H1 (cell line): ENCODE results near the gene PIK3R1. TPM values are rescaled to one million over a fixed set of nuclear protein-coding genes. Genes with fewer than 3 reads are reported as not detected.

Experiments
- CTCF ChIA-PET: fragments of 300-600 bp; sonication (Branson Sonifier 250); formaldehyde crosslinking; loops from one replicate; lab custom pipeline; 2021; ENCODE audit not compliant: partially characterized antibody; lab: Charles Lee
- POLR2A ChIA-PET: fragments of 300-600 bp; sonication (Branson Sonifier 250); formaldehyde crosslinking; loops from one replicate; lab custom pipeline; 2021; ENCODE audit warnings: inconsistent platforms; ENCODE audit not compliant: partially characterized antibody; lab: Charles Lee
- DNase-seq, 2 experiments: peaks; one replicate each; pipeline versions ENCODE4 v3.0.0 to v3.0.0-alpha.2; 2010 to 2022; ENCODE audit warnings: low spot score in 2 of 2, low read depth in 1 of 2, mixed read lengths in 1 of 2
- FAIRE-seq: peaks from 2 replicates; lab custom pipeline; 2011; peaks lifted over from hg19 to GRCh38; lab: Jason Lieb, UNC
- H2AFZ ChIP-seq: 2 replicates; pipeline ENCODE4 v1.8.1; 2012; ENCODE audit warnings: low read length, inconsistent platforms
- H2AK5ac ChIP-seq: 2 replicates; pipeline ENCODE4 v1.6.1; 2013; ENCODE audit warnings: low read depth, low read length
- H2BK120ac ChIP-seq: replicated peaks from 2 replicates; pipeline ENCODE3; 2013; ENCODE audit warnings: low read depth, low read length, inconsistent platforms
- H2BK12ac ChIP-seq: 2 replicates; pipeline ENCODE4 v1.6.1; 2013; ENCODE audit warnings: low read depth, low read length
- H2BK15ac ChIP-seq: 2 replicates; pipeline ENCODE4 v1.6.1; 2013; ENCODE audit warnings: low read length
- H2BK20ac ChIP-seq: 2 replicates; pipeline ENCODE4 v1.6.1; 2013; ENCODE audit warnings: low read length
- H2BK5ac ChIP-seq: 2 replicates; pipeline ENCODE4 v1.6.1; 2013; ENCODE audit warnings: low read depth, low read length
- H3K14ac ChIP-seq: 2 replicates; pipeline ENCODE4 v1.6.1; 2013; ENCODE audit warnings: inconsistent platforms; ENCODE audit not compliant: insufficient read length
- H3K18ac ChIP-seq: 2 replicates; pipeline ENCODE4 v1.6.1; 2013; ENCODE audit warnings: low read length; ENCODE audit errors: extremely low read depth
- H3K23ac ChIP-seq: 2 replicates; pipeline ENCODE4 v1.6.1; 2013; ENCODE audit warnings: inconsistent platforms; ENCODE audit not compliant: insufficient read length
- H3K23me2 ChIP-seq: 2 replicates; pipeline ENCODE4 v1.6.1; 2013; ENCODE audit warnings: low read depth, low read length
- H3K27ac ChIP-seq: 2 replicates; pipeline ENCODE4 v1.6.1; 2011; ENCODE audit warnings: low read depth, low read length, inconsistent platforms
- H3K27me3 ChIP-seq, 4 experiments: replicated peaks in 1 of 4; 1 replicate in 1 of 4; 2 replicates in 3 of 4; pipeline versions ENCODE4 v1.6.1 to v1.8.1; 2011 to 2013; ENCODE audit warnings: low read length in 3 of 4, mild to moderate bottlenecking in 3 of 4, inconsistent platforms in 2 of 4, mixed read lengths in 2 of 4, moderate library complexity in 1 of 4; ENCODE audit not compliant: control insufficient read depth in 3 of 4, insufficient read depth in 3 of 4; ENCODE audit errors: extremely low read depth in 1 of 4
- H3K36me3 ChIP-seq, 4 experiments: 2 replicates each; pipeline versions ENCODE4 v1.6.1 to v1.8.1; 2011 to 2013; ENCODE audit warnings: mild to moderate bottlenecking in 4 of 4, low read length in 3 of 4, moderate library complexity in 2 of 4, control low read depth in 1 of 4, inconsistent platforms in 1 of 4; ENCODE audit not compliant: insufficient read depth in 4 of 4, control insufficient read depth in 2 of 4
- H3K4ac ChIP-seq: replicated peaks from 2 replicates; pipeline ENCODE3; 2013; ENCODE audit warnings: low read length, low read depth, mixed read lengths, inconsistent platforms; ENCODE audit not compliant: insufficient read length
- H3K4me1 ChIP-seq, 4 experiments: replicated peaks in 1 of 4; 1 replicate in 1 of 4; 2 replicates in 3 of 4; pipeline versions ENCODE4 v1.6.1 to v1.8.1; 2011 to 2013; ENCODE audit warnings: low read length in 3 of 4, inconsistent platforms in 2 of 4, mixed read lengths in 1 of 4; ENCODE audit not compliant: insufficient read depth in 4 of 4, control insufficient read depth in 3 of 4
- H3K4me2 ChIP-seq, 2 experiments: 2 replicates each; pipeline versions ENCODE4 v1.6.1 to v1.8.1; 2011 to 2013; ENCODE audit warnings: low read depth in 2 of 2, low read length in 2 of 2, control low read depth in 1 of 2, inconsistent platforms in 1 of 2, mild to moderate bottlenecking in 1 of 2; ENCODE audit not compliant: insufficient read depth in 1 of 2
- H3K4me3 ChIP-seq, 4 experiments: fragments of 200-600, 300-600 bp in 1 of 4; sonication (generic), shearing (Covaris generic), sonication (Bioruptor Twin) in 1 of 4; 2 replicates each; pipeline versions ENCODE4 v1.5.1 to v1.8.1; 2011 to 2016; ENCODE audit warnings: low read length in 4 of 4, low read depth in 3 of 4, control low read depth in 2 of 4, inconsistent platforms in 2 of 4, mild to moderate bottlenecking in 2 of 4, mixed read lengths in 1 of 4, moderate library complexity in 1 of 4; ENCODE audit not compliant: insufficient read depth in 2 of 4; ENCODE audit errors: extremely low read depth in 1 of 4
- H3K56ac ChIP-seq: replicated peaks from 2 replicates; pipeline ENCODE3; 2013; ENCODE audit warnings: low read depth, mild to moderate bottlenecking, mixed read lengths, low read length, inconsistent platforms; ENCODE audit not compliant: insufficient read length
- H3K79me1 ChIP-seq: 2 replicates; pipeline ENCODE4 v1.6.1; 2013; ENCODE audit warnings: low read depth, low read length, control low read depth
- H3K79me2 ChIP-seq, 2 experiments: 2 replicates each; pipeline versions ENCODE4 v1.6.1 to v1.8.1; 2012 to 2013; ENCODE audit warnings: low read length in 2 of 2, mild to moderate bottlenecking in 2 of 2, inconsistent platforms in 1 of 2; ENCODE audit not compliant: insufficient read depth in 2 of 2, control insufficient read depth in 1 of 2
- H3K9ac ChIP-seq, 4 experiments: replicated peaks in 1 of 4; 1 replicate in 1 of 4; 2 replicates in 3 of 4; pipeline versions ENCODE4 v1.6.1 to v1.8.1; 2011 to 2013; ENCODE audit warnings: low read depth in 3 of 4, low read length in 3 of 4, control low read depth in 2 of 4, mild to moderate bottlenecking in 2 of 4, moderate library complexity in 2 of 4, inconsistent platforms in 1 of 4; ENCODE audit errors: extremely low read depth in 1 of 4
- H3K9me3 ChIP-seq, 2 experiments: 2 replicates each; pipeline versions ENCODE4 v1.6.1 to v1.8.1; 2012 to 2013; ENCODE audit warnings: mild to moderate bottlenecking in 2 of 2, moderate library complexity in 2 of 2, control low read depth in 1 of 2, inconsistent platforms in 1 of 2, low read depth in 1 of 2, low read length in 1 of 2, mixed read lengths in 1 of 2; ENCODE audit not compliant: insufficient read depth in 2 of 2
- H4K20me1 ChIP-seq, 2 experiments: replicated peaks in 1 of 2; 2 replicates each; pipeline versions ENCODE3 to v1.8.1; 2011 to 2013; ENCODE audit warnings: inconsistent platforms in 2 of 2, low read length in 2 of 2, mild to moderate bottlenecking in 1 of 2; ENCODE audit not compliant: insufficient read depth in 2 of 2, control insufficient read depth in 1 of 2
- H4K5ac ChIP-seq: 2 replicates; pipeline ENCODE4 v1.6.1; 2013; ENCODE audit warnings: low read length, low read depth, mixed read lengths, inconsistent platforms; ENCODE audit not compliant: insufficient read length
- H4K8ac ChIP-seq: 2 replicates; pipeline ENCODE4 v1.8.0; 2013; ENCODE audit warnings: mild to moderate bottlenecking, moderate library complexity, low read length, inconsistent platforms; ENCODE audit not compliant: insufficient read depth; ENCODE audit errors: extremely low read depth
- H4K91ac ChIP-seq: replicated peaks from 2 replicates; pipeline ENCODE3; 2013; ENCODE audit warnings: low read length, mixed read lengths, inconsistent platforms; ENCODE audit not compliant: insufficient read length
- CTBP2 ChIP-seq: IDR thresholded peaks from 2 replicates; pipeline ENCODE4 v1.7.0; 2011; ENCODE audit warnings: borderline replicate concordance, mild to moderate bottlenecking, moderate library complexity, mixed read lengths, low read length; ENCODE audit not compliant: insufficient read depth, insufficient read length
- E2F6 ChIP-seq: IDR thresholded peaks from 2 replicates; pipeline ENCODE4 v1.6.1; 2012; ENCODE audit warnings: inconsistent platforms
- EZH2 ChIP-seq: fragments of 200-600 bp; sonication (generic); IDR thresholded peaks from 2 replicates; pipeline ENCODE4 v1.7.1; 2012; ENCODE audit warnings: low read depth, mild to moderate bottlenecking, moderate library complexity, low read length, inconsistent platforms; ENCODE audit not compliant: severe bottlenecking
- JUND ChIP-seq: IDR thresholded peaks from 2 replicates; pipeline ENCODE4 v1.6.1; 2011; ENCODE audit warnings: mild to moderate bottlenecking, improper control_type of control experiment, low read length
- RNF2 ChIP-seq: fragments of 200-900, 300-1000 bp; sonication (generic); IDR thresholded peaks from 2 replicates; pipeline ENCODE4 v1.7.1; 2016; ENCODE audit warnings: borderline replicate concordance, low read depth, mild to moderate bottlenecking, antibody characterized with exemption, low read length; ENCODE audit not compliant: poor library complexity, severe bottlenecking; ENCODE audit errors: missing control alignments
- SIX5 ChIP-seq: IDR thresholded peaks from 2 replicates; pipeline ENCODE4 v1.6.1; 2011; ENCODE audit warnings: mild to moderate bottlenecking, low read depth, low read length
- SP1 ChIP-seq: IDR thresholded peaks from 2 replicates; pipeline ENCODE4 v1.6.1; 2011; ENCODE audit warnings: low read depth, low read length
- TCF12 ChIP-seq: IDR thresholded peaks from 2 replicates; pipeline ENCODE4 v1.6.1; 2011; ENCODE audit warnings: low read depth, mild to moderate bottlenecking, low read length
- TEAD4 ChIP-seq: IDR thresholded peaks from 2 replicates; pipeline ENCODE4 v1.6.1; 2012; ENCODE audit warnings: low read depth, low read length, inconsistent platforms, mixed read lengths
- WGBS, 2 experiments: shearing (Covaris generic) in 1 of 2; methylation state at CpG; one replicate each; pipeline versions ENCODE4 v1.1.6 to v1.1.7; 2013 to 2015; ENCODE audit warnings: low lambda C conversion rate in 2 of 2, mixed read lengths in 2 of 2, inconsistent platforms in 1 of 2, low coverage in 1 of 2, missing lambda C conversion rate in 1 of 2; ENCODE audit not compliant: insufficient replicate concordance in 2 of 2, insufficient coverage in 1 of 2, insufficient read length in 1 of 2; ENCODE audit errors: extremely low coverage in 1 of 2, missing lambda C conversion rate in 1 of 2; 5-methylcytosine and 5-hydroxymethylcytosine counted together
- polyA plus RNA-seq, 7 experiments: library from polyadenylated mRNA; depleted of rRNA in 3 of 7; stranded (reverse) in 5 of 7; unstranded in 2 of 7; fragments of >200 nt in 5 of 7; fragments of 200-250 nt in 2 of 7; gene quantifications; 1 replicate in 5 of 7; 2 replicates in 1 of 7; 4 replicates in 1 of 7; pipeline versions ENCODE4 v1.2.1 to v1.2.3, GENCODE V29; 2011 to 2013; ENCODE audit warnings: missing spikeins in 2 of 7, mixed read lengths in 2 of 7
- total RNA-seq: library from RNA; stranded (reverse); fragmentation: NEBNext Ultra II Directional; extraction: Animal tissue kit (Norgen Biotek cat#: 25700); gene quantifications from 2 replicates; pipeline ENCODE4 v1.2.1, GENCODE V29; 2021

PIK3R1 gene
- total and polyA plus RNA-seq, 2 of the 8 experiments (the other 6 are each of a cell fraction or from before 2014, with no cell fraction given), result 2.3 to 13.7 TPM

- Histone ChIP-seq H2AK5ac (no peak overlapping the region), H4K8ac (no peak overlapping the region), H2AFZ (no peak overlapping the region), H3K18ac (no peak overlapping the region), H3K4me2 (no peak overlapping the region), H2BK120ac (no peak overlapping the region), H3K56ac (no peak overlapping the region), H2BK15ac (no peak overlapping the region), H2BK5ac (no peak overlapping the region), H2BK20ac (no peak overlapping the region), H3K14ac (no peak overlapping the region), H3K4ac (no peak overlapping the region), H3K79me1 (no peaks in the 10 kb centered on the region), H3K23ac (no peak overlapping the region), H3K27ac (no peak overlapping the region), H3K23me2 (no peaks in the 10 kb centered on the region), H2BK12ac (no peak overlapping the region), H4K91ac (no peak overlapping the region), H3K27me3 (no peaks in the 10 kb centered on the region), H3K4me1 (peaks cover 0 to 2% (median 1%) of the 10 kb centered on the region in 4 experiments; a peak in 4 of 7 replicates), H4K20me1 (no peaks in the 10 kb centered on the region), H3K79me2 (no peaks in the 10 kb centered on the region), H4K5ac (no peak overlapping the region), H3K9ac (no peak overlapping the region), H3K4me3 (no peak overlapping the region), H3K9me3 (no peaks in the 10 kb centered on the region), H3K36me3 (no peaks in the 10 kb centered on the region)
- no peak for TF ChIP-seq RNF2
- TF ChIP-seq TCF12, result no peak
- no peak for TF ChIP-seq EZH2
- TF ChIP-seq CTBP2, result no peak
- TF ChIP-seq SP1, result no peak
- no peak for TF ChIP-seq TEAD4
- TF ChIP-seq E2F6, result no peak
- no peak for TF ChIP-seq SIX5
- TF ChIP-seq JUND, result no peak
- DNase-seq (no peak), FAIRE-seq (no peak)
- POLR2A ChIA-PET, result no interaction called here
- CTCF ChIA-PET, result interaction anchor here (1.5 kb wide), 1 partner anchor 157 kb away, joined by 4 read pairs; no protein-coding TSS in a partner anchor
- WGBS, 2 experiments, result 89% methylated on average over 6 of the region's 6 CpGs; no CpG with 5 or more reads in 1 of the 2 experiments
Measured at GRCh38 chr5:68176253-68176652, 39.3 kb upstream of the PIK3R1 start.
